SK-N-SH (cell line): ENCODE data around the gene WDR62. TPM values are rescaled to one million over a fixed set of nuclear protein-coding genes. Genes with fewer than 3 reads are reported as not detected.

Source experiments
- CTCF ChIA-PET: fragments of 300-600, 350-600 bp; formaldehyde crosslinking; extraction: SDS; loops from one replicate; lab custom pipeline; 2021; lab: Yijun Ruan, JAX
- POLR2A ChIA-PET: fragments of 350-600 bp; sonication (Branson Sonifier 250); formaldehyde crosslinking; extraction: SDS; loops from one replicate; lab custom pipeline; 2020; ENCODE audit warnings: antibody characterized with exemption, inconsistent platforms; lab: Yijun Ruan, JAX
- DNase-seq: peaks from one replicate; pipeline ENCODE4 v3.0.0; 2012
- H2AFZ ChIP-seq: fragments of 200-600 bp; sonication (generic); 2 replicates; pipeline ENCODE4 v1.8.1; 2016; ENCODE audit warnings: antibody characterized with exemption, mild to moderate bottlenecking, low read depth
- H3F3A ChIP-seq: fragments of 200-600 bp; sonication (generic); replicated peaks from 2 replicates; pipeline ENCODE3; 2016; ENCODE audit warnings: antibody characterized with exemption, mild to moderate bottlenecking; ENCODE audit not compliant: insufficient read depth
- H3K27ac ChIP-seq, 2 experiments: fragments of 200-500 bp in 1 of 2; fragments of 200-600 bp in 1 of 2; sonication (Bioruptor generic) in 1 of 2; sonication (generic), shearing (Covaris generic) in 1 of 2; 2 replicates each; pipeline versions ENCODE4 v1.5.1 to v1.6.1; 2014 to 2016; ENCODE audit warnings: low read depth in 2 of 2, inconsistent platforms in 1 of 2, low read length in 1 of 2, mild to moderate bottlenecking in 1 of 2, mixed read lengths in 1 of 2
- H3K27me3 ChIP-seq: fragments of 200-600 bp; sonication (generic), shearing (Covaris generic); 2 replicates; pipeline ENCODE4 v1.6.1; 2016; ENCODE audit warnings: mixed run types; ENCODE audit not compliant: insufficient read depth
- H3K36me3 ChIP-seq, 2 experiments: fragments of 200-500 bp in 1 of 2; fragments of 200-600 bp in 1 of 2; sonication (Bioruptor generic) in 1 of 2; sonication (generic) in 1 of 2; replicated peaks in 1 of 2; 2 replicates each; pipeline versions ENCODE3 to v1.5.1; 2014 to 2016; ENCODE audit warnings: low read length in 1 of 2, mild to moderate bottlenecking in 1 of 2; ENCODE audit not compliant: insufficient read depth in 2 of 2, control insufficient read depth in 1 of 2
- H3K4me1 ChIP-seq, 2 experiments: fragments of 200-500 bp in 1 of 2; fragments of 200-600 bp in 1 of 2; sonication (Bioruptor generic) in 1 of 2; sonication (generic), shearing (Covaris generic) in 1 of 2; 2 replicates each; pipeline versions ENCODE4 v1.5.1 to v1.6.1; 2014 to 2016; ENCODE audit warnings: low read depth in 1 of 2, low read length in 1 of 2, mixed run types in 1 of 2; ENCODE audit not compliant: insufficient read depth in 2 of 2, control insufficient read depth in 1 of 2
- H3K4me2 ChIP-seq: fragments of 200-600 bp; sonication (generic), shearing (Covaris generic); 2 replicates; pipeline ENCODE4 v1.6.1; 2017; ENCODE audit warnings: mixed run types
- H3K4me3 ChIP-seq, 2 experiments: fragments of 200-500 bp in 1 of 2; fragments of 200-600 bp in 1 of 2; sonication (Bioruptor generic) in 1 of 2; sonication (generic), shearing (Covaris generic) in 1 of 2; 2 replicates each; pipeline versions ENCODE4 v1.5.1 to v1.8.1; 2014 to 2016; ENCODE audit warnings: low read depth in 2 of 2, inconsistent platforms in 1 of 2, low read length in 1 of 2, mild to moderate bottlenecking in 1 of 2, mixed read lengths in 1 of 2, moderate library complexity in 1 of 2
- H3K79me2 ChIP-seq: fragments of 200-600 bp; sonication (generic); 2 replicates; pipeline ENCODE4 v1.8.1; 2017; ENCODE audit warnings: mild to moderate bottlenecking; ENCODE audit not compliant: insufficient read depth
- H3K9ac ChIP-seq: fragments of 200-600 bp; sonication (generic); 2 replicates; pipeline ENCODE4 v1.6.1; 2017; ENCODE audit warnings: mixed run types
- H3K9me2 ChIP-seq: fragments of 200-600 bp; sonication (generic); 2 replicates; pipeline ENCODE4 v1.6.1; 2017; ENCODE audit warnings: mixed run types
- H3K9me3 ChIP-seq: fragments of 200-600 bp; sonication (generic); 2 replicates; pipeline ENCODE4 v1.6.1; 2017; ENCODE audit warnings: mixed run types, mild to moderate bottlenecking, moderate library complexity
- H4K20me1 ChIP-seq: fragments of 200-600 bp; sonication (generic); 2 replicates; pipeline ENCODE4 v1.6.1; 2017; ENCODE audit warnings: mild to moderate bottlenecking, mixed run types; ENCODE audit not compliant: insufficient read depth
- CHD2 ChIP-seq: fragments of 150-350 bp; IDR thresholded peaks from 2 replicates; pipeline ENCODE4 v1.6.1; 2018; ENCODE audit warnings: low read length; ENCODE audit not compliant: partially characterized antibody
- CTCF ChIP-seq: fragments of 200-600 bp; sonication (generic); IDR thresholded peaks from 2 replicates; pipeline ENCODE4 v1.6.1; 2017; ENCODE audit warnings: antibody characterized with exemption, mild to moderate bottlenecking, moderate library complexity
- ELF1 ChIP-seq: IDR thresholded peaks from 2 replicates; pipeline ENCODE4 v1.4.0; 2012
- FOSL2 ChIP-seq: IDR thresholded peaks from 2 replicates; pipeline ENCODE4 v1.4.0; 2012; ENCODE audit warnings: low read depth, mild to moderate bottlenecking, moderate library complexity, borderline replicate concordance
- FOXJ3 ChIP-seq: sonication (generic); formaldehyde crosslinking; IDR thresholded peaks from 2 replicates; pipeline ENCODE4 v1.5.1; 2020; ENCODE audit warnings: mild to moderate bottlenecking, missing genetic modification reagents
- FOXM1 ChIP-seq: IDR thresholded peaks from 2 replicates; pipeline ENCODE4 v1.4.0; 2012; ENCODE audit warnings: low read depth, mild to moderate bottlenecking
- GABPA ChIP-seq: IDR thresholded peaks from 2 replicates; pipeline ENCODE4 v1.4.0; 2012; ENCODE audit warnings: low read depth, mild to moderate bottlenecking
- GATA2 ChIP-seq: sonication (generic); formaldehyde crosslinking; IDR thresholded peaks from 2 replicates; pipeline ENCODE4 v1.5.0; 2020; ENCODE audit warnings: mild to moderate bottlenecking, missing genetic modification reagents
- MXI1 ChIP-seq: IDR thresholded peaks from 2 replicates; pipeline ENCODE4 v1.6.1; 2012; ENCODE audit warnings: mild to moderate bottlenecking, low read depth, low read length, improper control_type of control experiment
- NRF1 ChIP-seq: IDR thresholded peaks from 2 replicates; pipeline ENCODE4 v1.6.1; 2012; ENCODE audit warnings: low read depth, mild to moderate bottlenecking, low read length
- RAD21 ChIP-seq: IDR thresholded peaks from 2 replicates; pipeline ENCODE4 v1.6.1; 2012; ENCODE audit warnings: mild to moderate bottlenecking, low read length
- RCOR1 ChIP-seq: fragments of 150-350 bp; IDR thresholded peaks from 2 replicates; pipeline ENCODE4 v1.6.1; 2017; ENCODE audit warnings: antibody characterized with exemption, low read length
- TAF1 ChIP-seq: IDR thresholded peaks from 2 replicates; pipeline ENCODE4 v1.6.1; 2012; ENCODE audit warnings: low read depth, mild to moderate bottlenecking, low read length, moderate library complexity, borderline replicate concordance
- USF1 ChIP-seq: IDR thresholded peaks from 2 replicates; pipeline ENCODE4 v1.4.0; 2012; ENCODE audit warnings: low read depth, borderline replicate concordance
- WGBS: methylation state at CpG from one replicate; pipeline ENCODE4 v1.1.6; 2017; ENCODE audit warnings: low lambda C conversion rate; 5-methylcytosine and 5-hydroxymethylcytosine counted together
- polyA plus RNA-seq, 3 experiments: library from polyadenylated mRNA; depleted of rRNA; stranded (reverse); fragments of >200 nt; gene quantifications; 2 replicates each; pipeline ENCODE4 v1.2.3, GENCODE V29; 2012
- TF ChIP-seq, protein P1 (sequence below): IDR thresholded peaks from 2 replicates; pipeline ENCODE4 v1.6.1; 2012; ENCODE audit warnings: mild to moderate bottlenecking, low read depth, low read length, moderate library complexity
- TF ChIP-seq, protein P2 (sequence below): IDR thresholded peaks from 2 replicates; pipeline ENCODE4; 2012

The WDR62 gene
- polyA plus RNA-seq, 1 of the 3 experiments (the other 2 are of a cell fraction) = 5.3 TPM

- H3K36me3 ChIP-seq = peaks cover 19 to 21% of the 10 kb centered on the region in 2 experiments
- H4K20me1 ChIP-seq = no peaks in the 10 kb centered on the region
- H3K9ac ChIP-seq = peak overlapping the region; percentile 69; the same call in 1 of the 2 replicates
- POLR2A ChIA-PET = interaction anchor here (1.0 kb wide), 1 partner anchor 52 kb away, joined by 3 read pairs; no protein-coding TSS in a partner anchor
- TF ChIP-seq GATA2 (CRISPR knock-in tag) = no peak
- TF ChIP-seq CHD2 = no peak
- no peak for TF ChIP-seq FOXJ3
- no peak for TF ChIP-seq USF1
- TF ChIP-seq RCOR1 = no peak
- TF ChIP-seq FOSL2 = no peak
- TF ChIP-seq, protein P1, sequence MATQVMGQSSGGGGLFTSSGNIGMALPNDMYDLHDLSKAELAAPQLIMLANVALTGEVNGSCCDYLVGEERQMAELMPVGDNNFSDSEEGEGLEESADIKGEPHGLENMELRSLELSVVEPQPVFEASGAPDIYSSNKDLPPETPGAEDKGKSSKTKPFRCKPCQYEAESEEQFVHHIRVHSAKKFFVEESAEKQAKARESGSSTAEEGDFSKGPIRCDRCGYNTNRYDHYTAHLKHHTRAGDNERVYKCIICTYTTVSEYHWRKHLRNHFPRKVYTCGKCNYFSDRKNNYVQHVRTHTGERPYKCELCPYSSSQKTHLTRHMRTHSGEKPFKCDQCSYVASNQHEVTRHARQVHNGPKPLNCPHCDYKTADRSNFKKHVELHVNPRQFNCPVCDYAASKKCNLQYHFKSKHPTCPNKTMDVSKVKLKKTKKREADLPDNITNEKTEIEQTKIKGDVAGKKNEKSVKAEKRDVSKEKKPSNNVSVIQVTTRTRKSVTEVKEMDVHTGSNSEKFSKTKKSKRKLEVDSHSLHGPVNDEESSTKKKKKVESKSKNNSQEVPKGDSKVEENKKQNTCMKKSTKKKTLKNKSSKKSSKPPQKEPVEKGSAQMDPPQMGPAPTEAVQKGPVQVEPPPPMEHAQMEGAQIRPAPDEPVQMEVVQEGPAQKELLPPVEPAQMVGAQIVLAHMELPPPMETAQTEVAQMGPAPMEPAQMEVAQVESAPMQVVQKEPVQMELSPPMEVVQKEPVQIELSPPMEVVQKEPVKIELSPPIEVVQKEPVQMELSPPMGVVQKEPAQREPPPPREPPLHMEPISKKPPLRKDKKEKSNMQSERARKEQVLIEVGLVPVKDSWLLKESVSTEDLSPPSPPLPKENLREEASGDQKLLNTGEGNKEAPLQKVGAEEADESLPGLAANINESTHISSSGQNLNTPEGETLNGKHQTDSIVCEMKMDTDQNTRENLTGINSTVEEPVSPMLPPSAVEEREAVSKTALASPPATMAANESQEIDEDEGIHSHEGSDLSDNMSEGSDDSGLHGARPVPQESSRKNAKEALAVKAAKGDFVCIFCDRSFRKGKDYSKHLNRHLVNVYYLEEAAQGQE = no peak
- no peak for TF ChIP-seq NRF1
- no peak for TF ChIP-seq MXI1
- H3K27ac ChIP-seq = no peak overlapping the region
- CTCF ChIA-PET = interaction anchor here (0.7 to 2.0 kb wide), 3 partner anchors 12 to 53 kb away, joined by 4 to 7 read pairs (median 4); no protein-coding TSS in a partner anchor
- no peaks in the 10 kb centered on the region for H3K9me3 ChIP-seq
- 89% methylated on average over 34 of the region's 34 CpGs for WGBS
- DNase-seq = no peak
- H3K4me1 ChIP-seq = peaks cover 6 to 22% of the 10 kb centered on the region in 2 experiments; a peak in 1 of 4 replicates
- H3K4me3 ChIP-seq = peak overlapping the region; percentile 77 to 85
- no peaks in the 10 kb centered on the region for H3K27me3 ChIP-seq
- peak overlapping the region; percentile 98 for H3K4me2 ChIP-seq
- H3F3A ChIP-seq = no peaks in the 10 kb centered on the region
- H3K9me2 ChIP-seq = no peaks in the 10 kb centered on the region
- H3K79me2 ChIP-seq = peaks cover 37% of the 10 kb centered on the region; the same call in 1 of the 2 replicates
- no peak overlapping the region for H2AFZ ChIP-seq
Measured at GRCh38 chr19:36113425-36113824, 58.7 kb downstream of the WDR62 start.

DNA sequence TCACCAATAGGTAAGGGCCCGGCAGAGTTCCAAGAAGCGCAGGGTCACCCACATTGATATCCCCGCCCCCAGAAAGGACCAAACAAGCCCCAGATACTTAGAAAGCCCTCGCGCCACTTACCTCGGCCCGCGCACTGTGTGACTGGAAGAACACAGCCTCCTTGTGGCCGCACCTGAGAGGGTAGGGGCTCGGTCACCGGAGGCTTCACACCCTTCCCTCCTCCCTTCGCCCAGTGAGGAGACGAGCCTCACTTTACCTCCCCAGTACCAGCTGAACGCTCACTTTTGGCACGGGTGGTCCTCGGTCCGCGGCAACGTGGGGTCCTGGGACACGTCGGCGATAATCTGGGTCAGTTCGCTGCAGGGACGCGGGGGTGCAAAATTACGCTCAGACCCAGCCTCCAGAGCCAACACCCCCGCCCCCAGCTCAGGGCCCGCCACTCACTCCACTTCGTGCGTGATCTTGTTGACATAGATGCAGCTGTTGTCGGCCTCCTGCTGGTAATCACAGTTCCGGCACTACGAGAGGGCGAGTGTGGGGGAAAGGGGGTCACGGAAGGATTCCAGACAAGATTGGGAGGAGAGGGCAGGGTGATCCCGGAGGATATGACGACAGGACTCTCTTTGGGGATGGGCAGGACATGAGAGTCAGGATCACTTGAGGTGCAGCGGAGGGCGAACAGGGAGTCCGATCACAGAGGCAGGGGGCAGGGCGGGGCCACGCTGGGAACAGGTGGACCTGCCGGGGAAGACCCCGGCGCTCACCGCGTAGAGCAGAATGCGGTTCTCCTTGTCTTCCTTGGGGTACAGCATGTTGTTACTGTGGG, 59.4 kb downstream of the WDR62 start:
- POLR2A ChIA-PET = interaction anchor here (1.0 to 1.8 kb wide), 5 partner anchors 11 to 217 kb away, joined by 3 to 6 read pairs (median 4); partner anchors contain the start of genes ZNF146 and ZNF565
- H4K20me1 ChIP-seq = no peaks in the 10 kb centered on the region

More for the DNA sequence above, 59.4 kb downstream of the WDR62 start:
- Histone ChIP-seq H3K27ac (peak overlapping the region; percentile 80 to 96), H3K9ac (peak overlapping the region; percentile 69), H3K4me2 (peak overlapping the region; percentile 98), H3F3A (no peaks in the 10 kb centered on the region), H3K9me2 (no peaks in the 10 kb centered on the region), H2AFZ (peak overlapping the region; percentile 83; the same call in 1 of the 2 replicates), H3K4me1 (peaks cover 6 to 22% of the 10 kb centered on the region in 2 experiments; a peak in 1 of 4 replicates), H3K4me3 (peak overlapping the region; percentile 77 to 85), H3K27me3 (no peaks in the 10 kb centered on the region), H3K79me2 (peaks cover 39% of the 10 kb centered on the region; the same call in 1 of the 2 replicates), H3K36me3 (peaks cover 22 to 24% of the 10 kb centered on the region in 2 experiments), H3K9me3 (no peaks in the 10 kb centered on the region)
- 13% methylated on average over 22 of the region's 48 CpGs for WGBS
- TF ChIP-seq CTCF (0 out of 2 replicates have a peak, but pooled peaks have one; percentile 20), FOXM1 (no peak), RAD21 (peak; percentile 17; the same call in 1 of the 2 replicates), GABPA (no peak; the same call in 1 of the 2 replicates), FOXJ3 (no peak), ELF1 (no peak), TAF1 (no peak)
- TF ChIP-seq, protein P2, sequence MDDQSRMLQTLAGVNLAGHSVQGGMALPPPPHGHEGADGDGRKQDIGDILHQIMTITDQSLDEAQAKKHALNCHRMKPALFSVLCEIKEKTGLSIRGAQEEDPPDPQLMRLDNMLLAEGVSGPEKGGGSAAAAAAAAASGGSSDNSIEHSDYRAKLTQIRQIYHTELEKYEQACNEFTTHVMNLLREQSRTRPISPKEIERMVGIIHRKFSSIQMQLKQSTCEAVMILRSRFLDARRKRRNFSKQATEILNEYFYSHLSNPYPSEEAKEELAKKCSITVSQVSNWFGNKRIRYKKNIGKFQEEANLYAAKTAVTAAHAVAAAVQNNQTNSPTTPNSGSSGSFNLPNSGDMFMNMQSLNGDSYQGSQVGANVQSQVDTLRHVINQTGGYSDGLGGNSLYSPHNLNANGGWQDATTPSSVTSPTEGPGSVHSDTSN = no peak
- CTCF ChIA-PET = interaction anchor here (0.7 to 2.2 kb wide), 5 partner anchors 11 to 116 kb away, joined by 3 to 7 read pairs (median 4); no protein-coding TSS in a partner anchor
- DNase-seq = peak; percentile 65
